ENCODE data around the gene SESN3.
A peak's percentile ranks its signal among the peaks of the same experiment; 100 is the strongest.

SESN3 gene

GRCh38 chr11:95155385-95155784, 75.6 kb downstream of the SESN3 start:
- no peak for TF ChIP-seq CTCF (IDR thresholded peaks at IDR 0.05; ENCODE audit: low read depth, low read length)
- in situ Hi-C loops (cut with HindIII; ENCODE audit: low sequenced_read_pairs): no loop called here
- no peak overlapping the region for H3K4me3 ChIP-seq (ENCODE audit: low read depth, low read length)
- DNase-seq (ENCODE audit: low read depth, low spot score): no peak

DNA sequence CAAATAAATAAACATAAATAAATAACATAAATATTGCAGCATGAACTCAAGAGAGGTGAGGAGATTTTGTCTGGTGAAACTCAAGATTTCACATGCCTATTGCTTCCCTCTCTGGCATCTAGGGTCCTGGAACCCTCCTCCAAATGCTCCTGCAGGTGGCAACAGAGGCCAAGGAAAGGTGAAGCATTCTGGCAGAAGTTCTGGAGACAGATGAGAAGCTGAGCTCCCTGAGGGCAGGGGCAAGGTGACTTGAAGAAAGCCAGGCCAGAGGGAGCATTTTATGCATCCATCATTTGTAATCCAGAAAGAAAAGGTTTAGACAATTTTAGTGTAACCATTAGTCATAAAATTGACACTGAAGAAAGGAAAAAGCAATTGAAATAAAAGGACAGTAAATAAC, 76.5 kb downstream of the SESN3 start:
- peak; percentile 69 for TF ChIP-seq CTCF (IDR thresholded peaks at IDR 0.05; ENCODE audit: low read depth, low read length)
- H3K4me3 ChIP-seq (ENCODE audit: low read depth, low read length): no peak overlapping the region
- DNase-seq (ENCODE audit: low read depth, low spot score): peak; percentile 54
- in situ Hi-C loops (cut with HindIII; ENCODE audit: low sequenced_read_pairs): no loop called here

GRCh38 chr11:95153857-95154246, 77.2 kb downstream of the SESN3 start:
- in situ Hi-C loops (cut with HindIII; ENCODE audit: low sequenced_read_pairs): no loop called here
- TF ChIP-seq CTCF (IDR thresholded peaks at IDR 0.05; ENCODE audit: low read depth, low read length): no peak
- H3K4me3 ChIP-seq (ENCODE audit: low read depth, low read length): no peak overlapping the region
- DNase-seq (ENCODE audit: low read depth, low spot score): no peak

- TF ChIP-seq CTCF (IDR thresholded peaks at IDR 0.05; ENCODE audit: low read depth, low read length): no peak
- in situ Hi-C loops (cut with HindIII; ENCODE audit: low sequenced_read_pairs): no loop called here
- no peak for DNase-seq (ENCODE audit: low read depth, low spot score)
- H3K4me3 ChIP-seq (ENCODE audit: low read depth, low read length): no peak overlapping the region
Measured at GRCh38 chr11:95152876-95153856, 77.8 kb downstream of the SESN3 start.

- in situ Hi-C loops (cut with HindIII; ENCODE audit: low sequenced_read_pairs): no loop called here
- peak; percentile 89 for DNase-seq (ENCODE audit: low read depth, low spot score)
- peak overlapping the region; percentile 37 for H3K4me3 ChIP-seq (ENCODE audit: low read depth, low read length)
- TF ChIP-seq CTCF (IDR thresholded peaks at IDR 0.05; ENCODE audit: low read depth, low read length): peak; percentile 71
Measured at GRCh38 chr11:95150956-95151684, 79.9 kb downstream of the SESN3 start.

DNA sequence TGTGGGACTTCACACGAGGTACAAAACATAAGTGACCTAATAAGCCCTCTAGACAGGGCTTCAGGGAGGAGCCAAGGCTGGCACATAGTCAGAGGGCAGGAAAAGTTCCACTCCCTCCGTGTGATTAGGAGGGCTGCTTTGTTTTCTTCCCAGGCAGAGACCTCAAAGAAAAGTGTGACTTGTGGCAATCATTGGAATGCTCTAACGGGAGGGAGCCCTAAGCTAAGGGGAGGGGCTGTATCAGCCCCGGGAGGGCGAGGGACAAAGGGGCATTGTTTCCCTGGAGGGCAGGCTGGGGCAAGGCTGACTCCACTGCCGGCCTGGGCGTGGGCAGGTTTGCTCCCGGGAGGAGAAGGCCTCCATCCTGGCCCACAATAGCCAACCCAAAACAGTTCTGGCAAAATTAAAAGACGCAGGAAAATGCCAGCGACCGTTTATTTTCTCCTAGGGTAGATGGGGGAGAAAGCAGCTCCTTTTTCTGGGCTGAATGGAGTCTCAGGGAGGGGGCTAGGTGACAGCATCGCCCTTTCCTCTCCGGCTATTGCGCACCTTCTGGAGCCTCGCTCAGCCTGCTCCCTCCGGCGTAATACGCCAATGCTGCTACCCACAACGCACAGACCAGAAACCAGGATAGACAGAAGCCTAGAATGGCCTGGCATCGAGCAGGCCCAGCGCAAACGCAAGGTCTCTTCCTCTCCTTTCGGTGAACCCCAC, 81.2 kb downstream of the SESN3 start:
- H3K4me3 ChIP-seq (ENCODE audit: low read depth, low read length): no peak overlapping the region
- in situ Hi-C loops (cut with HindIII; ENCODE audit: low sequenced_read_pairs): no loop called here
- no peak for TF ChIP-seq CTCF (IDR thresholded peaks at IDR 0.05; ENCODE audit: low read depth, low read length)
- DNase-seq (ENCODE audit: low read depth, low spot score): peak; percentile 50

All from astrocyte of the spinal cord (primary cell).